Common myeloid progenitor, CD34-positive (primary cell): ENCODE measurements around the gene P2RX3.

ENCODE experiments used
- CTCF ChIA-PET: fragments of 350-600 bp; sonication (Branson Sonifier 250); formaldehyde crosslinking; loops from one replicate; lab custom pipeline; 2021; ENCODE audit warnings: antibody characterized with exemption; lab: Charles Lee
- POLR2A ChIA-PET: fragments of 350-600 bp; sonication (Branson Sonifier 250); formaldehyde crosslinking; loops from one replicate; lab custom pipeline; 2021; ENCODE audit warnings: antibody characterized with exemption; lab: Charles Lee
- DNase-seq, 3 donors: peaks; one replicate each; pipeline versions ENCODE4 v3.0.0 to v3.0.0-alpha.2; 2013
- H3K27ac ChIP-seq, 2 experiments: 1 replicate in 1 of 2; 2 replicates in 1 of 2; pipeline ENCODE4 v1.7.0; 2013; ENCODE audit warnings: inconsistent platforms in 2 of 2, low read length in 2 of 2, mild to moderate bottlenecking in 2 of 2, low read depth in 1 of 2, moderate library complexity in 1 of 2; ENCODE audit not compliant: severe bottlenecking in 2 of 2, insufficient read depth in 1 of 2, poor library complexity in 1 of 2
- H3K27me3 ChIP-seq, 5 experiments: replicated peaks in 2 of 5; 1 replicate in 3 of 5; 2 replicates in 2 of 5; pipeline versions ENCODE4 v1.6.1 to v1.7.0; 2013; ENCODE audit warnings: low read length in 4 of 5, mild to moderate bottlenecking in 2 of 5, moderate library complexity in 2 of 5, inconsistent platforms in 1 of 5; ENCODE audit not compliant: insufficient read depth in 5 of 5, control insufficient read depth in 4 of 5
- H3K36me3 ChIP-seq, 4 experiments: 1 replicate in 2 of 4; 2 replicates in 2 of 4; pipeline versions ENCODE4 v1.6.1 to v1.7.0; 2013; ENCODE audit warnings: low read length in 3 of 4, control low read depth in 1 of 4, mild to moderate bottlenecking in 1 of 4; ENCODE audit not compliant: control insufficient read depth in 4 of 4, insufficient read depth in 4 of 4
- H3K4me1 ChIP-seq, 4 experiments: 1 replicate in 3 of 4; 2 replicates in 1 of 4; pipeline versions ENCODE4 v1.6.1 to v1.7.1; 2013; ENCODE audit warnings: low read length in 3 of 4, mild to moderate bottlenecking in 3 of 4, control low read depth in 1 of 4, inconsistent platforms in 1 of 4, moderate library complexity in 1 of 4; ENCODE audit not compliant: control insufficient read depth in 4 of 4, insufficient read depth in 4 of 4; ENCODE audit errors: control extremely low read depth in 1 of 4
- H3K4me3 ChIP-seq, 7 experiments: 1 replicate in 4 of 7; 2 replicates in 3 of 7; pipeline versions ENCODE4 v1.5.1 to v1.7.0; 2013; ENCODE audit warnings: mild to moderate bottlenecking in 7 of 7, low read length in 6 of 7, moderate library complexity in 6 of 7, inconsistent platforms in 2 of 7, low read depth in 2 of 7, control low read depth in 1 of 7; ENCODE audit not compliant: insufficient read depth in 4 of 7, control insufficient read depth in 1 of 7; ENCODE audit errors: extremely low read depth in 1 of 7
- H3K9me3 ChIP-seq, 5 experiments: 1 replicate in 4 of 5; 2 replicates in 1 of 5; pipeline versions ENCODE4 v1.6.1 to v1.7.1; 2013; ENCODE audit warnings: low read length in 4 of 5, mild to moderate bottlenecking in 2 of 5, inconsistent platforms in 1 of 5, low read depth in 1 of 5, moderate library complexity in 1 of 5; ENCODE audit not compliant: control insufficient read depth in 4 of 5, insufficient read depth in 2 of 5; ENCODE audit errors: control extremely low read depth in 1 of 5
- WGBS: methylation state at CpG from one replicate; pipeline ENCODE4 v1.1.5; 2013; ENCODE audit not compliant: insufficient coverage; 5-methylcytosine and 5-hydroxymethylcytosine counted together

The P2RX3 gene

DNA sequence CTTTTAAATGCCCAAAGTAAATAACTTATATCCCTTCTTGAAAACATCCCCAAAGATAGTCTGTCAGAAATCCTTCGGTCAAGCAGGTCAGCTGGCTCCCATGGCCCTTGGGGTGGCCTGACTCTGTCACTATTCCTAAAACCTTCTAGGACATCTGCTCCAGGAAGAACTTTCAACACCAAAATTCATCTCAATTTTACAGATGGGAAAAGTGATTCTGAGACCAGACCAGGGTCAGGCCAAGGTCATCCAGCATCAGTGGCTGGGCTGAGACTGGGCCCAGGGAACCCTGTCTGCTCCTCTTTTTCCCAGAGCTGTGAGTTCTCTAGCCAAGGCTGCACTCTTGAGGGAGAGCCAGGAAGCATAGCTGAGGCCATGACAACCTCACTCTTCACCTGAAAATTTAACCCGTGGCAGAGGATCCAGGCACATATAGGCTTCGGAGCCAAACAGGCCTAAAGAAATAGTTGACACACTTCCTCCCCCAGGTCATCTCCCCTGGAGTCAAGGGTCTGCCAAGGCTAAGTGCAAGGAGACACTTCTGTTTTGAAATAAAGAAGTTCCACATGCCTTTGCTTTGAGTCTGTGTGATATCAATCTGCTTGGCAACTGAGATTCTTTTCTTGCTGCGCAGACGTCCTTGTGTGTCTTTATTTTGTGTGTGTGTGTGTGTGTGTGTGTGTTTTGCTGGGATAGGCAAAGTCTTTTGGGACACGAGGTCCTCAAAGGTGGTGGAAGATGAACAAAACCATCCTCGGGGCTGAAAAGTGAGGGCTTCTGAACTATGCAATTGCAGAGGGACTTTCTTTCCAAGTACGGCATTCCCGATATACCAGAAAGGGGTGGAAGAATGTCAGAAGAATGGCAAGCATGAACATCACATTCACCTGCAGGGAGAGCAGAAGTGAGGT is 69.1 kb downstream of the P2RX3 start:
- 98% methylated on average over 8 of the region's 9 CpGs for WGBS
- Histone ChIP-seq H3K4me3 (no peak overlapping the region), H3K4me1 (peaks cover 4 to 49% (median 39%) of the 10 kb centered on the region in 4 experiments), H3K27me3 (no peaks in the 10 kb centered on the region), H3K9me3 (no peaks in the 10 kb centered on the region), H3K27ac (peak overlapping the region; percentile 7 to 52), H3K36me3 (peaks cover 3 to 67% (median 31%) of the 10 kb centered on the region in 4 experiments)
- ChIA-PET POLR2A (interaction anchor here (0.6 to 1.3 kb wide), 4 partner anchors 16 to 52 kb away, joined by 3 to 6 read pairs (median 3); no protein-coding TSS in a partner anchor), CTCF (interaction anchor here (1.0 to 2.6 kb wide), 12 partner anchors 10 to 69 kb away, joined by 3 to 20 read pairs (median 5); partner anchors contain the start of gene P2RX3)
- DNase-seq: peak in 1 of 3 donors; percentile 19

- Histone ChIP-seq H3K4me1 (peaks cover 4 to 49% (median 39%) of the 10 kb centered on the region in 4 experiments), H3K27me3 (no peaks in the 10 kb centered on the region), H3K4me3 (no peak overlapping the region), H3K27ac (no peak overlapping the region), H3K9me3 (no peaks in the 10 kb centered on the region), H3K36me3 (peaks cover 3 to 74% (median 35%) of the 10 kb centered on the region in 4 experiments)
- 97% methylated on average over 8 of the region's 8 CpGs for WGBS
- CTCF ChIA-PET: interaction anchor here (1.0 to 1.9 kb wide), 2 partner anchors 12 to 18 kb away, joined by 3 to 4 read pairs; partner anchors contain the start of gene SLC43A3
- DNase-seq: no peak
- POLR2A ChIA-PET: no interaction called here
Measured at GRCh38 chr11:57407941-57408475, 69.9 kb downstream of the P2RX3 start.

GRCh38 chr11:57408771-57409170 is 70.6 kb downstream of the P2RX3 start:
- WGBS: 19% methylated on average over 2 of the region's 2 CpGs
- ChIA-PET CTCF (interaction anchor here (0.7 to 1.9 kb wide), 7 partner anchors 11 to 73 kb away, joined by 3 to 4 read pairs (median 3); partner anchors contain the start of gene SLC43A3), POLR2A (interaction anchor here (0.8 kb wide), 1 partner anchor 16 kb away, joined by 6 read pairs; no protein-coding TSS in a partner anchor)

GRCh38 chr11:57409321-57410100 is 71.4 kb downstream of the P2RX3 start:
- H3K36me3 ChIP-seq: peaks cover 9 to 89% (median 47%) of the 10 kb centered on the region in 4 experiments
- ChIA-PET CTCF (interaction anchor here (0.7 to 1.7 kb wide), 6 partner anchors 12 to 72 kb away, joined by 3 to 4 read pairs (median 3); no protein-coding TSS in a partner anchor), POLR2A (interaction anchor here (0.8 kb wide), 1 partner anchor 15 kb away, joined by 6 read pairs; no protein-coding TSS in a partner anchor)
- no peaks in the 10 kb centered on the region for H3K9me3 ChIP-seq
- H3K27me3 ChIP-seq: no peaks in the 10 kb centered on the region
- H3K27ac ChIP-seq: peak overlapping the region in 1 of 2 experiments; percentile 67
- H3K4me1 ChIP-seq: peaks cover 4 to 49% (median 39%) of the 10 kb centered on the region in 4 experiments
- no peak for DNase-seq
- 97% methylated on average over 17 of the region's 18 CpGs for WGBS
- no peak overlapping the region for H3K4me3 ChIP-seq

More at GRCh38 chr11:57408771-57409170, 70.6 kb downstream of the P2RX3 start:
- peaks cover 8 to 82% (median 42%) of the 10 kb centered on the region in 4 experiments for H3K36me3 ChIP-seq
- H3K27ac ChIP-seq: peak overlapping the region in 1 of 2 experiments; percentile 67
- H3K4me3 ChIP-seq: no peak overlapping the region
- peaks cover 4 to 49% (median 39%) of the 10 kb centered on the region in 4 experiments for H3K4me1 ChIP-seq
- peak in 2 of 3 donors; percentile 63 to 68 for DNase-seq
- H3K27me3 ChIP-seq: no peaks in the 10 kb centered on the region
- no peaks in the 10 kb centered on the region for H3K9me3 ChIP-seq

- ChIA-PET POLR2A (no interaction called here), CTCF (interaction anchor here (1.1 to 1.7 kb wide), 3 partner anchors 11 to 20 kb away, joined by 3 to 4 read pairs (median 4); no protein-coding TSS in a partner anchor)
- Histone ChIP-seq H3K36me3 (peaks cover 9 to 92% (median 54%) of the 10 kb centered on the region in 4 experiments), H3K4me1 (peaks cover 4 to 47% (median 38%) of the 10 kb centered on the region in 4 experiments), H3K4me3 (no peak overlapping the region), H3K9me3 (no peaks in the 10 kb centered on the region), H3K27me3 (no peaks in the 10 kb centered on the region), H3K27ac (no peak overlapping the region)
- DNase-seq: peak in 1 of 3 donors; percentile 8
Measured at GRCh38 chr11:57410287-57410686, 72.1 kb downstream of the P2RX3 start.

DNA sequence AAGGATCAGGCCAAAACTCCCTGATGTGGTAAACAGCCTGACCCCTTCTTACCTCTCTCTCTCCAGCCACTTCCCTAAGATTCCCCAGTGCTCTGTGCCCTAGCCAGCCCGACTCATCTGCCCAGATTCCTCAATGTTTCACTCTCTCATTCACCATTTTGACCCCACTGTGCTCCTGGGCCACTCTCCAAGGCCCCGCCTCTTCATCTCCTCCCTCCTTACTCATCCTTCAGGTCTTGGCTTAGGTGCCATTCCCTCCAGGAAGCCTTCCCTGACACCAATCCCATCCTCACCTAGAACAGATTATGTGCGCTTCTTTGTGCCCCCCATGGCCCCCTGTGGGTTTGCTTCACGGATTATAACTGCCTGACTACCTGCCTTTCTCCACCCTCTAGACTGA is 75.5 kb downstream of the P2RX3 start:
- Histone ChIP-seq H3K9me3 (no peaks in the 10 kb centered on the region), H3K4me3 (no peak overlapping the region), H3K4me1 (peaks cover 0 to 16% (median 13%) of the 10 kb centered on the region in 4 experiments), H3K36me3 (peaks cover 21 to 95% (median 63%) of the 10 kb centered on the region in 4 experiments), H3K27ac (no peak overlapping the region), H3K27me3 (no peaks in the 10 kb centered on the region)
- WGBS: 100% methylated on average over 4 of the region's 4 CpGs
- ChIA-PET POLR2A (no interaction called here), CTCF (no interaction called here)
- DNase-seq: no peak
